Measurements from ENCODE around the gene HDAC1. TPM values are rescaled to one million over a fixed set of nuclear protein-coding genes. Genes with fewer than 3 reads are reported as not detected.
"Not testable (repeated sequence)": the region's sequence is repeated elsewhere in the genome, so short reads cannot be mapped to it uniquely, and the experiment has no call there.

HDAC1 gene
- total and polyA plus RNA-seq, 4 donors = 37.2 to 79.3 (median 67.3) TPM

- Histone ChIP-seq H3K36me3 (ENCODE audit: control insufficient read depth, insufficient read depth, low read length) (no peaks in the 10 kb centered on the region), H3K4me1 (ENCODE audit: control insufficient read depth, insufficient read depth, low read length) (peaks cover 7% of the 10 kb centered on the region), H3K27me3 (ENCODE audit: control insufficient read depth, insufficient read depth, low read length) (no peaks in the 10 kb centered on the region), H3K9me3 (ENCODE audit: control insufficient read depth, insufficient read depth, low read length) (no peaks in the 10 kb centered on the region), H3K4me3 (ENCODE audit: low read depth, low read length) (no peak overlapping the region), H3K27ac (ENCODE audit: low read depth, low read length) (no peak overlapping the region)
- WGBS (ENCODE audit: insufficient coverage) = 92% methylated on average over 5 of the region's 10 CpGs
- DNase-seq (ENCODE audit: low read depth in 4 of 6, low spot score in 6 of 6) = no peak
Observed at GRCh38 chr1:32255072-32256071, 36.5 kb upstream of the HDAC1 start.

DNA sequence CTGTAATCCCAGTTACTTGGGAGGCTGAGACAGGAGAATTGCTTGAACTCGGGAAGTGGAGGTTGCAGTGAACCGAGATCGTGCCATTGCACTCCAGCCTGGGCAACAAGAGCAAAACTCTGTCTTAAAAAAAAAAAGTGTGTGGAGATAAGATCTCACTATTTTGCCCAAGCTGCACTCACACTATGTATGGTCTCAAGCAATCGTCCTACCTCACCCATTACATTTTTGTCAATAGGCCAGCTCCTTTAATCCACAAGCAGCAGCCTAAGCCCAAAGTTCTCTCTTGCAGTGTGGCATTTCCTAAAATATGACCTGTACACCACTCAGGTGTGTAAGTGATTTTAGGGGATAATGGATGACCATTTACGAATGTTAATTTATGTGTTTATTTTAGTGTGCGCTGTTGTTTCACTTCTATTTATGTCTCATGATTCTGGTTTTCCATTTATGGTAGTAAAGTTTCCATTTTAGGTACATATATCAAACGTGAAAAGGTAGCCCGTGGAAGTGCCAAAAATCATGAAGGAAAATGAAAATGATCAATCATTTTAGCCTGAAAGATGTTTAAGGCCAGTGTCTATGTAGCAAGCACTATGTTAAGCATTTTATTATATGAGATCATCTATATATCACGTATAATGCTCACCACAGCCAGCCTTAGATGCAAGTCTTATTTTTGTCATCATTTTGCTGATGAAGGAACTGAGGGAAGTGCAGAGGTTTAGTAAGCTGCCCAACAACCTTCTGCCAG, 35.2 kb upstream of the HDAC1 start:
- H3K36me3 ChIP-seq (ENCODE audit: control insufficient read depth, insufficient read depth, low read length) = no peaks in the 10 kb centered on the region
- no CpG with 5 or more reads among the region's 9 CpGs for WGBS (ENCODE audit: insufficient coverage)
- no peaks in the 10 kb centered on the region for H3K27me3 ChIP-seq (ENCODE audit: control insufficient read depth, insufficient read depth, low read length)
- H3K4me3 ChIP-seq (ENCODE audit: low read depth, low read length) = no peak overlapping the region
- no peaks in the 10 kb centered on the region for H3K4me1 ChIP-seq (ENCODE audit: control insufficient read depth, insufficient read depth, low read length)
- H3K9me3 ChIP-seq (ENCODE audit: control insufficient read depth, insufficient read depth, low read length) = no peaks in the 10 kb centered on the region
- H3K27ac ChIP-seq (ENCODE audit: low read depth, low read length) = no peak overlapping the region
- no peak for DNase-seq (ENCODE audit: low read depth in 4 of 6, low spot score in 6 of 6)

DNA sequence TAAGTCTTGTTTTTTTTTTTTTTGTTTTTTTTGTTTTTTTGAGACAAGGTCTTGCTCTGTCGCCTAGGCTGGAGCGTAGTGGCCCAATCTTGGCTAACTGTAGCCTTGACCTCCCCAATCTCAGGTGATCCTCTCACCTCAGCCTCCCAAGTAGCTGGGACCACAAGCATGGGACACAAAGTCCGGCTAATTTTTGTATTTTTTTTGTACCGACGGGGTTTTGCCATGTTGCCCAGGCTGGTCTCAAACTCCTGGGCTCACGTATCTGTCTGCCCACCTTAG, 34.7 kb upstream of the HDAC1 start:
- Histone ChIP-seq H3K4me3 (ENCODE audit: low read depth, low read length) (no peak overlapping the region), H3K27me3 (ENCODE audit: control insufficient read depth, insufficient read depth, low read length) (no peaks in the 10 kb centered on the region), H3K36me3 (ENCODE audit: control insufficient read depth, insufficient read depth, low read length) (no peaks in the 10 kb centered on the region), H3K4me1 (ENCODE audit: control insufficient read depth, insufficient read depth, low read length) (no peaks in the 10 kb centered on the region), H3K27ac (ENCODE audit: low read depth, low read length) (no peak overlapping the region), H3K9me3 (ENCODE audit: control insufficient read depth, insufficient read depth, low read length) (no peaks in the 10 kb centered on the region)
- no peak for DNase-seq (ENCODE audit: low read depth in 4 of 6, low spot score in 6 of 6)
- WGBS (ENCODE audit: insufficient coverage) = 92% methylated on average over 4 of the region's 6 CpGs

GRCh38 chr1:32263236-32263593, 28.7 kb upstream of the HDAC1 start:
- not testable (repeated sequence) for H3K36me3 ChIP-seq (ENCODE audit: control insufficient read depth, insufficient read depth, low read length); H3K4me3 ChIP-seq (ENCODE audit: low read depth, low read length); H3K9me3 ChIP-seq (ENCODE audit: control insufficient read depth, insufficient read depth, low read length); H3K27ac ChIP-seq (ENCODE audit: low read depth, low read length); H3K27me3 ChIP-seq (ENCODE audit: control insufficient read depth, insufficient read depth, low read length); DNase-seq (ENCODE audit: low read depth in 4 of 6, low spot score in 6 of 6); H3K4me1 ChIP-seq (ENCODE audit: control insufficient read depth, insufficient read depth, low read length)
- WGBS (ENCODE audit: insufficient coverage) = 92% methylated on average over 1 of the region's 4 CpGs

GRCh38 chr1:32263744-32264143, 28.1 kb upstream of the HDAC1 start:
- no peak overlapping the region for H3K27ac ChIP-seq (ENCODE audit: low read depth, low read length)
- no peaks in the 10 kb centered on the region for H3K4me1 ChIP-seq (ENCODE audit: control insufficient read depth, insufficient read depth, low read length)
- no peaks in the 10 kb centered on the region for H3K27me3 ChIP-seq (ENCODE audit: control insufficient read depth, insufficient read depth, low read length)
- DNase-seq (ENCODE audit: low read depth in 4 of 6, low spot score in 6 of 6) = no peak
- H3K9me3 ChIP-seq (ENCODE audit: control insufficient read depth, insufficient read depth, low read length) = no peaks in the 10 kb centered on the region
- H3K4me3 ChIP-seq (ENCODE audit: low read depth, low read length) = no peak overlapping the region
- H3K36me3 ChIP-seq (ENCODE audit: control insufficient read depth, insufficient read depth, low read length) = no peaks in the 10 kb centered on the region
- 100% methylated on average over 2 of the region's 4 CpGs for WGBS (ENCODE audit: insufficient coverage)

GRCh38 chr1:32265846-32266245, 26.0 kb upstream of the HDAC1 start:
- DNase-seq (ENCODE audit: low read depth in 4 of 6, low spot score in 6 of 6) = no peak
- Histone ChIP-seq H3K27me3 (ENCODE audit: control insufficient read depth, insufficient read depth, low read length) (no peaks in the 10 kb centered on the region), H3K4me1 (ENCODE audit: control insufficient read depth, insufficient read depth, low read length) (no peaks in the 10 kb centered on the region), H3K4me3 (ENCODE audit: low read depth, low read length) (no peak overlapping the region), H3K9me3 (ENCODE audit: control insufficient read depth, insufficient read depth, low read length) (no peaks in the 10 kb centered on the region), H3K36me3 (ENCODE audit: control insufficient read depth, insufficient read depth, low read length) (no peaks in the 10 kb centered on the region), H3K27ac (ENCODE audit: low read depth, low read length) (no peak overlapping the region)
- 97% methylated on average over 7 of the region's 9 CpGs for WGBS (ENCODE audit: insufficient coverage)

- H3K27me3 ChIP-seq (ENCODE audit: control insufficient read depth, insufficient read depth, low read length) = no peaks in the 10 kb centered on the region
- H3K9me3 ChIP-seq (ENCODE audit: control insufficient read depth, insufficient read depth, low read length) = no peaks in the 10 kb centered on the region
- no peak overlapping the region for H3K27ac ChIP-seq (ENCODE audit: low read depth, low read length)
- H3K4me3 ChIP-seq (ENCODE audit: low read depth, low read length) = no peak overlapping the region
- WGBS (ENCODE audit: insufficient coverage) = 73% methylated on average over 6 of the region's 7 CpGs
- H3K36me3 ChIP-seq (ENCODE audit: control insufficient read depth, insufficient read depth, low read length) = no peaks in the 10 kb centered on the region
- no peak for DNase-seq (ENCODE audit: low read depth in 4 of 6, low spot score in 6 of 6)
- no peaks in the 10 kb centered on the region for H3K4me1 ChIP-seq (ENCODE audit: control insufficient read depth, insufficient read depth, low read length)
Observed at GRCh38 chr1:32266921-32267591, 24.8 kb upstream of the HDAC1 start.

GRCh38 chr1:32269744-32270143, 22.1 kb upstream of the HDAC1 start:
- DNase-seq (ENCODE audit: low read depth in 4 of 6, low spot score in 6 of 6) = no peak
- no peaks in the 10 kb centered on the region for H3K9me3 ChIP-seq (ENCODE audit: control insufficient read depth, insufficient read depth, low read length)
- H3K4me3 ChIP-seq (ENCODE audit: low read depth, low read length) = no peak overlapping the region

DNA sequence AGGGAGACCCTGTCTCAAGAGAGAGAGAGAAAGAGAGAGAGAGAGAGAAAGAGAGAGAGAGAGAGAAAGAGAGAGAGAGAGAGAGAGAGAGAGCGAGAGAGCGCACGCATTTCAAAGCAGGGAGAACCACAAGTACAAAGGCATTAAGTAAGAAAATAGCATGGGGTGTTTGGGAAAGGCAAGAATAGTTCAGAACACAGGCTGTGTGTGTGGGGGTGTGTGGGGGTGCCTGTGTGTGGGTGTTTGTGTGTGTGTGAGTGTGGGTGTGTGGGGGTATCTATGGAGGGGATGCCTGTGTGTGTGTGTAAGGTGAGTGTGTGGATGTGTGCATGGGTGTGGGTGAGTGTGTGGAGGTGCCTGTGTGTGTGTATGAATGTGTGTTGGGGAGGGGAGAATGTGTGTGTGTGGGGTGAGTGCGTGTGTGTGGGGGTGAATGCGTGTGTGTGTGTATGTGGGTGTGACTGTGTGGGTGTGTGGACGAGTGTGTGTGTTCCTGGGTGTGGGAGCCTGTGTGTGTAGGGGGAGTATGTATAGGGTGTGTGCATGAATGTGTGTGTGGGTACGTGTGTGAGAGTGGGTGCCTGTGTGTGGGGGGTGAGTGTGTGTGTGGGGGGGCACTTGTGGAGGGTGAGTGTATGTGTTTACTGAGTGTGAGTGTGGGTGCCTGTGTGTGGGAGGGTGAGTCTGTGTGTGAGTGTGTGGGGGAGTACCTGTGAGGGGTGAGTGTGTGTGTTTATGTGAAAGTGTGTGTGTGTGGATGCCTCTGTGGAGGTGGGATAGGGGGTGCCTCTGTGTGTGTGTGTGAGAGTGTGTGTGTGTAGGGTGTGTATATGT, 19.1 kb upstream of the HDAC1 start:
- DNase-seq (ENCODE audit: low read depth in 4 of 6, low spot score in 6 of 6) = no peak
- 76% methylated on average over 7 of the region's 7 CpGs for WGBS (ENCODE audit: insufficient coverage)
- peaks cover 38% of the 10 kb centered on the region for H3K27me3 ChIP-seq (ENCODE audit: control insufficient read depth, insufficient read depth, low read length)
- H3K36me3 ChIP-seq (ENCODE audit: control insufficient read depth, insufficient read depth, low read length) = no peaks in the 10 kb centered on the region
- no peak overlapping the region for H3K27ac ChIP-seq (ENCODE audit: low read depth, low read length)
- H3K9me3 ChIP-seq (ENCODE audit: control insufficient read depth, insufficient read depth, low read length) = no peaks in the 10 kb centered on the region
- no peaks in the 10 kb centered on the region for H3K4me1 ChIP-seq (ENCODE audit: control insufficient read depth, insufficient read depth, low read length)
- no peak overlapping the region for H3K4me3 ChIP-seq (ENCODE audit: low read depth, low read length)

More at GRCh38 chr1:32269744-32270143, 22.1 kb upstream of the HDAC1 start:
- Histone ChIP-seq H3K4me1 (ENCODE audit: control insufficient read depth, insufficient read depth, low read length) (no peaks in the 10 kb centered on the region), H3K27me3 (ENCODE audit: control insufficient read depth, insufficient read depth, low read length) (peaks cover 18% of the 10 kb centered on the region), H3K36me3 (ENCODE audit: control insufficient read depth, insufficient read depth, low read length) (no peaks in the 10 kb centered on the region), H3K27ac (ENCODE audit: low read depth, low read length) (no peak overlapping the region)

All from spinal cord (tissue), 10 donors.